Endodermal cell (in vitro differentiated cells): Measurements from ENCODE around the gene TRIM15. TPM values are rescaled to one million over a fixed set of nuclear protein-coding genes. Genes with fewer than 3 reads are reported as not detected.

Source experiments
- DNase-seq: peaks from one replicate; pipeline ENCODE4 v3.0.0-alpha.2; 2017
- H3K27ac ChIP-seq: 2 replicates; pipeline ENCODE4 v1.5.1; 2013; ENCODE audit warnings: mild to moderate bottlenecking, low read depth, low read length, moderate library complexity
- H3K27me3 ChIP-seq: 2 replicates; pipeline ENCODE4 v1.6.1; 2013; ENCODE audit warnings: mild to moderate bottlenecking, low read length, moderate library complexity; ENCODE audit not compliant: insufficient read depth, control insufficient read depth, poor library complexity, severe bottlenecking
- H3K36me3 ChIP-seq: 2 replicates; pipeline ENCODE4 v1.7.0; 2013; ENCODE audit warnings: mild to moderate bottlenecking, low read length, moderate library complexity; ENCODE audit not compliant: control insufficient read depth, insufficient read depth
- H3K4me1 ChIP-seq: one replicate; pipeline ENCODE4 v1.7.0; 2013; ENCODE audit warnings: low read length; ENCODE audit not compliant: control insufficient read depth, insufficient read depth
- H3K4me3 ChIP-seq: 2 replicates; pipeline ENCODE4 v1.5.1; 2013; ENCODE audit warnings: mild to moderate bottlenecking, low read length, moderate library complexity
- H3K9ac ChIP-seq: 2 replicates; pipeline ENCODE4 v1.6.1; 2013; ENCODE audit warnings: mild to moderate bottlenecking, low read length, moderate library complexity; ENCODE audit not compliant: poor library complexity, severe bottlenecking; ENCODE audit errors: extremely low read depth
- H3K9me3 ChIP-seq: 2 replicates; pipeline ENCODE4 v1.6.1; 2013; ENCODE audit warnings: mild to moderate bottlenecking, low read length, moderate library complexity; ENCODE audit not compliant: control insufficient read depth
- H3K27ac Mint-ChIP-seq: 2 replicates; pipeline ENCODE4 v1.8.0; 2020; ENCODE audit warnings: mixed read lengths
- H3K27me3 Mint-ChIP-seq: 2 replicates; pipeline ENCODE4 v1.8.0; 2021; ENCODE audit warnings: mild to moderate bottlenecking, mixed read lengths; ENCODE audit not compliant: insufficient read depth
- H3K36me3 Mint-ChIP-seq: 2 replicates; pipeline ENCODE4 v1.8.0; 2020; ENCODE audit warnings: low read depth, mixed read lengths
- H3K4me1 Mint-ChIP-seq: 2 replicates; pipeline ENCODE4 v1.8.0; 2020; ENCODE audit warnings: mixed read lengths
- H3K4me3 Mint-ChIP-seq: 2 replicates; pipeline ENCODE4 v1.8.0; 2020; ENCODE audit warnings: mild to moderate bottlenecking, moderate library complexity, mixed read lengths
- H3K9me3 Mint-ChIP-seq: 2 replicates; pipeline ENCODE4 v1.8.0; 2020; ENCODE audit warnings: mild to moderate bottlenecking, mixed read lengths
- CTCF ChIP-seq: fragments of 200-600 bp; sonication (generic); conservative IDR thresholded peaks from 2 replicates; pipeline ENCODE4 v1.5.0; 2021; ENCODE audit warnings: antibody characterized with exemption, mild to moderate bottlenecking
- WGBS, 2 experiments: methylation state at CpG; one replicate each; pipeline versions ENCODE4 v1.1.5 to v1.1.7; 2013; ENCODE audit warnings: missing lambda C conversion rate in 2 of 2, mixed read lengths in 1 of 2; ENCODE audit not compliant: insufficient coverage in 1 of 2, insufficient read length in 1 of 2; 5-methylcytosine and 5-hydroxymethylcytosine counted together
- total RNA-seq, 2 donors: library from RNA; stranded (reverse); fragmentation: NEBNext Ultra II Directional in 1 of 2; extraction: Animal tissue kit (Norgen Biotek cat#: 25700) in 1 of 2; gene quantifications; 2 replicates in 1 of 2; 3 replicates in 1 of 2; pipeline ENCODE4 v1.2.1, GENCODE V29; 2021

Gene TRIM15
- total RNA-seq, 2 donors from 2014 or later = not detected

GRCh38 chr6:30178837-30179236 is 15.5 kb downstream of the TRIM15 start:
- DNase-seq = no peak

GRCh38 chr6:30180145-30180544 is 16.8 kb downstream of the TRIM15 start:
- Histone ChIP-seq H3K9me3 (peaks cover 11% of the 10 kb centered on the region), H3K27ac (no peak overlapping the region), H3K4me3 (no peak overlapping the region), H3K4me1 (no peaks in the 10 kb centered on the region), H3K27me3 (peaks cover 20% of the 10 kb centered on the region), H3K36me3 (peaks cover 6% of the 10 kb centered on the region), H3K9ac (no peak overlapping the region)
- H3K4me3 Mint-ChIP-seq = no peak overlapping the region
- no peak for TF ChIP-seq CTCF
- WGBS, 2 experiments = 85% methylated on average over 1 of the region's 1 CpG; no CpG with 5 or more reads in 1 of the 2 experiments
- peaks cover 43% of the 10 kb centered on the region for H3K27me3 Mint-ChIP-seq
- peaks cover 9% of the 10 kb centered on the region for H3K36me3 Mint-ChIP-seq
- H3K9me3 Mint-ChIP-seq = peaks cover 12% of the 10 kb centered on the region
- no peaks in the 10 kb centered on the region for H3K4me1 Mint-ChIP-seq
- no peak for DNase-seq
- no peak overlapping the region for H3K27ac Mint-ChIP-seq

More at GRCh38 chr6:30178837-30179236, 15.5 kb downstream of the TRIM15 start:
- H3K9ac ChIP-seq = no peak overlapping the region
- H3K27me3 Mint-ChIP-seq = peaks cover 54% of the 10 kb centered on the region
- peaks cover 11% of the 10 kb centered on the region for H3K9me3 ChIP-seq
- WGBS, 2 experiments = 91 to 100% methylated on average over 1 of the region's 1 CpG
- no peaks in the 10 kb centered on the region for H3K4me1 Mint-ChIP-seq
- H3K27ac ChIP-seq = no peak overlapping the region
- no peak overlapping the region for H3K4me3 ChIP-seq
- peaks cover 12% of the 10 kb centered on the region for H3K9me3 Mint-ChIP-seq
- no peaks in the 10 kb centered on the region for H3K4me1 ChIP-seq
- no peaks in the 10 kb centered on the region for H3K36me3 ChIP-seq
- H3K36me3 Mint-ChIP-seq = no peaks in the 10 kb centered on the region
- no peak overlapping the region for H3K4me3 Mint-ChIP-seq
- H3K27me3 ChIP-seq = peaks cover 26% of the 10 kb centered on the region
- no peak overlapping the region for H3K27ac Mint-ChIP-seq
- no peak for TF ChIP-seq CTCF

- Histone ChIP-seq H3K27me3 (no peaks in the 10 kb centered on the region), H3K9me3 (peaks cover 9% of the 10 kb centered on the region), H3K4me3 (no peak overlapping the region), H3K9ac (no peak overlapping the region), H3K27ac (no peak overlapping the region), H3K36me3 (peaks cover 43% of the 10 kb centered on the region), H3K4me1 (no peaks in the 10 kb centered on the region)
- Mint-ChIP-seq H3K4me1 (no peaks in the 10 kb centered on the region), H3K9me3 (peaks cover 10% of the 10 kb centered on the region), H3K27me3 (peaks cover 10% of the 10 kb centered on the region), H3K36me3 (peaks cover 47% of the 10 kb centered on the region), H3K27ac (no peak overlapping the region), H3K4me3 (no peak overlapping the region)
- DNase-seq = no peak
- TF ChIP-seq CTCF = no peak
- 93 to 94% methylated on average over 3 to 5 of the region's 5 CpGs for WGBS, 2 experiments
Measured at GRCh38 chr6:30184417-30185031, 21.2 kb downstream of the TRIM15 start.
